WTC11 (cell line): ENCODE data around the gene FHAD1. TPM values are rescaled to one million over a fixed set of nuclear protein-coding genes. Genes with fewer than 3 reads are reported as not detected.

Experiments used
- ATAC-seq: fragments of 200-7000 bp; cut with Tn5 transposase; 2 replicates; pipeline ENCODE4 v1.10.0; 2021; ENCODE audit warnings: mild to moderate bottlenecking, moderate library complexity
- CTCF ChIA-PET: fragments of 300-600 bp; sonication (Branson Sonifier 250); formaldehyde crosslinking; loops from one replicate; lab custom pipeline; 2021; ENCODE audit warnings: antibody characterized with exemption; lab: Charles Lee
- POLR2A ChIA-PET: fragments of 350-600 bp; sonication (Branson Sonifier 250); formaldehyde crosslinking; loops from one replicate; lab custom pipeline; 2021; ENCODE audit warnings: antibody characterized with exemption; lab: Charles Lee
- DNase-seq: peaks from one replicate; pipeline ENCODE4 v3.0.0; 2021; ENCODE audit warnings: low spot score
- H3K27ac Mint-ChIP-seq: 2 replicates; pipeline ENCODE4 v1.8.0; 2021; ENCODE audit warnings: mixed read lengths
- H3K27me3 Mint-ChIP-seq: 2 replicates; pipeline ENCODE4 v1.8.0; 2021; ENCODE audit warnings: low read depth, mild to moderate bottlenecking, moderate library complexity, mixed read lengths
- H3K36me3 Mint-ChIP-seq: 2 replicates; pipeline ENCODE4 v1.8.0; 2021; ENCODE audit warnings: mixed read lengths
- H3K4me1 Mint-ChIP-seq: 2 replicates; pipeline ENCODE4 v1.8.0; 2022; ENCODE audit warnings: mixed read lengths
- H3K4me3 Mint-ChIP-seq: 2 replicates; pipeline ENCODE4 v1.8.0; 2021; ENCODE audit warnings: mild to moderate bottlenecking, moderate library complexity, mixed read lengths
- H3K9me3 Mint-ChIP-seq: 2 replicates; pipeline ENCODE4 v1.8.0; 2021; ENCODE audit warnings: mixed read lengths
- ATF1 ChIP-seq: sonication (generic); formaldehyde crosslinking; IDR thresholded peaks from 2 replicates; pipeline ENCODE4 v1.8.1; 2023; ENCODE audit warnings: mild to moderate bottlenecking, moderate library complexity, missing genetic modification reagents
- CDX4 ChIP-seq: fragments of 250-450 bp; sonication (Bioruptor Pico); IDR thresholded peaks from 2 replicates; pipeline ENCODE4 v1.9.0; 2021; ENCODE audit warnings: moderate library complexity, mild to moderate bottlenecking, inconsistent platforms, borderline replicate concordance
- E2F5 ChIP-seq: sonication (generic); formaldehyde crosslinking; IDR thresholded peaks from 2 replicates; pipeline ENCODE4 v1.8.1; 2022; ENCODE audit warnings: mild to moderate bottlenecking, moderate library complexity, missing genetic modification reagents
- ERG ChIP-seq: fragments of 250-450 bp; sonication (Bioruptor Pico); IDR thresholded peaks from 2 replicates; pipeline ENCODE4 v1.8.0; 2021; ENCODE audit warnings: mild to moderate bottlenecking
- MLX ChIP-seq: sonication (generic); formaldehyde crosslinking; IDR thresholded peaks from 2 replicates; pipeline ENCODE4 v1.8.1; 2023; ENCODE audit warnings: mild to moderate bottlenecking, missing genetic modification reagents, moderate library complexity
- NR3C1 ChIP-seq: sonication (generic); formaldehyde crosslinking; conservative IDR thresholded peaks from 2 replicates; pipeline ENCODE4 v1.8.1; 2023; ENCODE audit warnings: low read depth, mild to moderate bottlenecking, missing genetic modification reagents
- OVOL2 ChIP-seq: fragments of 250-450 bp; sonication (Bioruptor Pico); IDR thresholded peaks from 2 replicates; pipeline ENCODE4 v1.9.0; 2021; ENCODE audit warnings: mild to moderate bottlenecking, borderline replicate concordance
- PRDM15 ChIP-seq: sonication (generic); formaldehyde crosslinking; IDR thresholded peaks from 2 replicates; pipeline ENCODE4 v1.8.0; 2022; ENCODE audit warnings: missing genetic modification reagents
- RELA ChIP-seq: sonication (generic); formaldehyde crosslinking; IDR thresholded peaks from 2 replicates; pipeline ENCODE4 v1.8.1; 2022; ENCODE audit warnings: missing genetic modification reagents, mild to moderate bottlenecking, borderline replicate concordance
- SOX15 ChIP-seq: fragments of 250-450 bp; sonication (Bioruptor Pico); IDR thresholded peaks from 2 replicates; pipeline ENCODE4 v1.9.0; 2021; ENCODE audit warnings: mild to moderate bottlenecking
- SP1 ChIP-seq: sonication (generic); formaldehyde crosslinking; conservative IDR thresholded peaks from 2 replicates; pipeline ENCODE4 v1.8.1; 2022; ENCODE audit warnings: missing genetic modification reagents
- TEAD1 ChIP-seq: sonication (generic); formaldehyde crosslinking; IDR thresholded peaks from 2 replicates; pipeline ENCODE4 v1.8.0; 2022; ENCODE audit warnings: mild to moderate bottlenecking, missing genetic modification reagents
- USF2 ChIP-seq: sonication (generic); formaldehyde crosslinking; IDR thresholded peaks from 2 replicates; pipeline ENCODE4 v1.8.1; 2023; ENCODE audit warnings: mild to moderate bottlenecking, missing genetic modification reagents, moderate library complexity
- ZNF138 ChIP-seq: sonication (generic); formaldehyde crosslinking; conservative IDR thresholded peaks from 2 replicates; pipeline ENCODE4 v1.8.1; 2022; ENCODE audit warnings: mild to moderate bottlenecking, moderate library complexity, missing genetic modification reagents
- ZNF232 ChIP-seq: sonication (generic); formaldehyde crosslinking; IDR thresholded peaks from 2 replicates; pipeline ENCODE4 v1.8.0; 2022; ENCODE audit warnings: mild to moderate bottlenecking, missing genetic modification reagents
- ZNF423 ChIP-seq: fragments of 250-450 bp; sonication (Bioruptor Pico); IDR thresholded peaks from 2 replicates; pipeline ENCODE4 v2.1.2; 2022; ENCODE audit warnings: mild to moderate bottlenecking, moderate library complexity
- ZNF425 ChIP-seq: fragments of 250-450 bp; sonication (Bioruptor Pico); conservative IDR thresholded peaks from 2 replicates; pipeline ENCODE4 v1.9.0; 2021; ENCODE audit warnings: mild to moderate bottlenecking
- total RNA-seq: library from RNA; stranded (reverse); gene quantifications from 3 replicates; pipeline ENCODE4 v1.2.3, GENCODE V29; 2021

FHAD1 gene
- total RNA-seq, 1 experiment from 2014 or later: 3.0 TPM

- no peak for ATAC-seq
- CTCF ChIA-PET: interaction anchor here (1.0 kb wide), 1 partner anchor 34 kb away, joined by 3 read pairs; no protein-coding TSS in a partner anchor
- DNase-seq: no peak
- Mint-ChIP-seq H3K4me1 (peaks cover 5% of the 10 kb centered on the region; the same call in 1 of the 2 replicates), H3K9me3 (peaks cover 11% of the 10 kb centered on the region), H3K27ac (no peak overlapping the region), H3K36me3 (peaks cover 6% of the 10 kb centered on the region), H3K4me3 (no peak overlapping the region), H3K27me3 (peaks cover 7% of the 10 kb centered on the region; the same call in 1 of the 2 replicates)
- POLR2A ChIA-PET: no interaction called here
- TF ChIP-seq OVOL2 (CRISPR knock-in tag) (no peak), ZNF423 (CRISPR knock-in tag) (no peak), ERG (no peak), CDX4 (CRISPR knock-in tag) (no peak), ZNF232 (CRISPR knock-in tag) (no peak), NR3C1 (CRISPR knock-in tag) (no peak), ATF1 (CRISPR knock-in tag) (no peak), USF2 (CRISPR knock-in tag) (no peak), E2F5 (CRISPR knock-in tag) (no peak), ZNF138 (no peak), SP1 (CRISPR knock-in tag) (no peak), TEAD1 (CRISPR knock-in tag) (no peak), ZNF425 (no peak), PRDM15 (CRISPR knock-in tag) (no peak), RELA (CRISPR knock-in tag) (no peak), MLX (no peak), SOX15 (CRISPR knock-in tag) (no peak)
Measured at GRCh38 chr1:15339570-15339969, 92.5 kb downstream of the FHAD1 start.
